Cortex of kidney (tissue), 1 donor: ENCODE results near the gene SPG7.

Experiments used
- DNase-seq: peaks from one replicate; lab custom pipeline; 2025; lab: John Stamatoyannopoulos, UW

Gene SPG7

DNA sequence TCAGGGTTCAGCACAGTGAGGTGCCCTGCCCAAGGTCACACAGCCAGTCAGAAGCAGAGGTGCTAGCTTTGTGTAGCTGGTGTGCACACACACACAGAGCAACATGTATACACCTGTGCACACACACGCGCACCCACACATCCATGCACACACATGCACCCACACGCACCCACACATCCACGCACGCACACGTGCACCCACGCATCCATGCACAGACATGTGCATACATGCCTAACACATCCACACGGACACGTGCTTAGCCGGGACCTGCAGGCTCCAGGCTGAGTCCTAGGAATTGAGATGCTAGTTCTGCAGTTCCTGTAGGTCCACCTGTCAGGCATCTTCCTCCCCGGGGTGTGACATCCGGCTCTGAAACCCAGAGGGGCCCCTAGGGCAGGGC lies 92.2 kb downstream of the SPG7 start:
- DNase-seq: no peak

DNA sequence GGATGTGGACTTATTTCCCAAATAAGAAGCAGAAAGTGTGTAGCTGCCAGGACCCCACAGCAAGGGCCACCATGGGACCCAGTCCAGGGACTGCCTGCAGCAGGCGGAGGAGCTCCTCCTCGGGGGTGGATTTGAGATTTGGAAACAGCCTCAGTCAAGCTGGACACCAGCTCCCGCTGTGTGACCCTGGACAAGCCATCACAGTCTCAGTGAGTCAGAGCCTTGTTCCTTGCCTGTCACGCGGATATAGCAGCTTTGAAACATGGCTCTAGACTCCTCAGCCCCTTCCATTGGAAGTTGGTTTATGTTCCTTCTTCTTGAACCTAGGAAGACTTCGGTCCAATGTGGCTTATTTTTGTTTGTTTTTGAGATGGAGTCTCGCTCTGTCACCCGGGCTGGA lies 92.8 kb downstream of the SPG7 start:
- DNase-seq: no peak

DNA sequence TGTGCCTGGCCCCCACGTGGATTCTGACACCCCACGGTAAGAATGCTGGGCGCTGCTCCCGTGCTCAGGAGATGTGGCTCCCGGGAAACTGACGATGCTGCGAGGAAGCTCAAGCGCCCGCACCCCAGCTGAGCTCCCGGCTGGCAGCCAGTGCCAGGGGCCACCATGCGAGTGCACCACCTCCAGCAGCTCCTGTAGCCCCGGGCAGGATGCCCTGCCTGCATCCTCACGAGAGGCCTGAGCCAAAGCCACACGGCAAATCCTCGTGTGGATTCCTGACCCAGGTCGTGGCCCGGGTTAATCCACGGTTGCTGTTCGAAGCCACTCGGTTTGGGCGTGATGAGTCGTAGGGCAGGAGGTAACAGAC lies 93.7 kb downstream of the SPG7 start:
- DNase-seq: no peak

DNA sequence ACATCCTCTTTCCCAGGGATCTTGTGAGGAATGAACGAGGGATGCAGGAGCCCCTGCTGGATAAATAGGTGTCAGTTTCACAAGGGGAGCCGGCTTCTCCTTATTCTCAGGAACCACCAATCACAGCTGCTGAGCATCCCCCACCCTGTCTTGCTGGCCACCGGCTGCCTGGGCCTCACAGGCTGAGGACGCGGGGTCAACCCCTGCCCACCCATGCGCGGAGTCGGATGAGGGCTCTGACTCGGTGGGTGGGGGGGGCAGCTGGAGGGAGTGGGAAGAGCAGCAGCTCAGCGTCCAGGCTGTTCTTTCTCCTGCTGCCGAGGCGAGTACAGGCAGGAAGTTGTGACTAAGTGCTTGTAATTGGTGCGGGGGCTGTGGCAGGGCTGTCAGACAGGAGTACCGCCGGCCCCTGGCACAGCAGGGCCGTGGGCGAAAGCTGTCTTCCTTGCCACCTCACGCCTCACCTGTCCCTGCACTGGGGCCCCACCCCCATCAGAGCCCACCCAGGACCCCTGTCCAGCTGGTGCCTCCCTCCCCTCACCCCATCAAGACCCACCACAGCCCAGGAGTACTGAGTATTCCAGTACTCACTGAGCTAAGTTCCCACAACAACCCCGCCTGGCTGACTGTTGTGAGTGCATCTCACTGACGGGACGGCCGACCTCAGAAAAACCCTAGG lies 94.2 kb downstream of the SPG7 start:
- no peak for DNase-seq

DNA sequence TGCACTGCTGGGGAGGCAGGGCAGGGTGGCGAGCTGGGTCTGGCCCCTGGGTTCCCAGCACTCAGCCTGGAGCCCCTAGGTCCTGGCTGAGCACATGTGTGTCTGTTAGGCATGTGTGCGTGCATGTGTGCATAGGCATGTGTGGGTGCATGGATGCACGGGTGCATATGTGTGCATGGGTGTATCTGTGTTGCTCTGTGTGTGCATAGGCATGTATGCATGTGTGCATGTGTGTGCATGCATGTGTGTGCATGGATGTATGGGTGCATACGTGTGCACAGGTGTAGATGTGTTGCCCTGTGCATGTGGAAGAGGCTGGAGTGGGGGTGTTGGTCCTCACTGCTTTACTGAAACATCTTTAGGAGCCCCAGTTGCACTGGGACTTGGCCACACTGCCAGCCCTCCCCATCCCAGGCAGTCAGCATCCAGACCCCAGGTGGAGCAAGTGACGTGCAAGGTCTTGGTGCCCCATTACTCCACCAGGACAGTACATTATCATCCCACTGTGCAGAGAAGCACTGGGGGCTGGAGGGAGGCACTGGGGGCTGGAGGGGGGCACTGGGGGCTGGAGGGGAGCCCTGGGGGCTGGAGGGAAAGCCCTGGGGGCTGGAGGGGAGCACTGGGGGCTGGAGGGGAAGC lies 94.9 kb downstream of the SPG7 start:
- no peak for DNase-seq

DNA sequence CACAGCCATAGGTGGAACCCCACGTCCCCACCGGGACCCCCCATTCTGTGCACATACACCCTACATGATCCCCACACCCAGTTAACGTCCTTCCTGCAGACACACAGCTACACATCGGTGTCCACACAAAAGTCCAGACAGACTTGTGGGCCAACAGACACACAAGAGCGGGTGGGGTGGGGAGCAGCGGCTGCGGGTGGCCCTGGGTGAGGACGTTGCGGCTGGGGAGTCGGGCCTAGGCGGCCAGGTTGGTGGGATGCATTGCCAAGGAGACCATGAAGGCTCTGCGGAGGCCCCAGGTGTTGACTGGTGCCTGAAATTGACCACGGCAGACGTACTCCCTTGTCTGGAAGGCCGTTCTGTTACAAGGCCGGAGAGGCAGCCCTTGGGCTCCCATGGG lies 96.6 kb downstream of the SPG7 start:
- DNase-seq: no peak

DNA sequence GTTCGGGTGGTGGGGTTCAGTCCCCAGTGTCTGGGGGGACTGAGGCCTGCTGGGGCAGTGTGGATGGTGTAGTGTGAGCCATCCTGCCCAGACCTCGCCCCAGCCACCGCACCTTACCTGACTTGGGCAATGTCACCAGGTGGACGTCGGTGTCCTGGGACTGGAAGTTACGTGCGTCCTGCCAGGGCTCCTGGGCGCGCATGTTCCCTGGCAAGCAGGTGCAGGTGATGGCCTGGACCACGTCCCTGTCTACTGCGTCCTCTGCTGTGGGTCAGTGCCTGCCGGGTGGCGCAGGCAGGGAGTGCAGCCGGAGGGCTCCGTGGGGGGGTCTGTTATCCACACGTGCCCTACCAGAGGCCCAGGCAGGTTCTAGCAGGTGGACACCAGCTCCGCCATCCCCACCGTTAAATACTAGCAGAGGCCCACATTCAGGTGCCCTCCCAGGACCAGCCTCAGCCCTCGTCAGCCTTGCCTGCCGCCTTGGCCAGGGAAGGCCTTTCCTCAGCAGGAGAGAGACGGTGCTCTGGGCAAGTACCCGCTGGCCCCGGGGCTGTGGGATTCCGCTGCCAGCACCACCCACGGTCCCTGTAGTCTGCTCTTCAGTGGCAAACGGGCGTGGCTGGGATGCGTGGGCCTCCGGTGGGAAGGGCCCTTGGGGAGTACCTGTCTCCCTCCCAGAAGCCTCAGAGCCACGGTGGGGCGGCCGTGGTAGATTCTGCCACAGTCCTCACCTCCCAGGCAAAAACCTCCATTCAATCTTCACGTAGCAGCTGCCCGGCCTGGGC lies 97.2 kb downstream of the SPG7 start:
- DNase-seq: no peak

DNA sequence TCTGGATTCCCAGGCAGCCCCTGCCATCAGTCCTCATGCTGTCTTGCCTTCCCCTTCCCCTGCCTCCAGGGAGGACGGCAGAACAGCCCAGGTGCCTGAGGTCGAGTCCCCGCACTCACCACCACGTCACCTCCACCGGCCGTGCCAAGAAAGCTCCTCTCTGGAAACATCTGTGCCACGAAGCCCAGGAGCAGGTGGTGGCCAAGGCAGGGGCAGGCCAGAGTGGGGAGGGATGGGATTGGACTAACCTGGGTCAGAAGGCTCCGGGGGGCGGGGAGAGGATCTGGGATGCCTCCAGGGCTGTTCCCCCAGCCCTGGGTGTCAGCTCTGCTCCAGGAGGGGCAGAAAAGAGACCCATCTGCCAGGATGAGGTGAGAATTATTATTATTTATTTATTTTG lies 97.8 kb downstream of the SPG7 start:
- no peak for DNase-seq
